Psoas muscle (tissue), 8 donors: ENCODE results near the gene NR1I2. TPM values are rescaled to one million over a fixed set of nuclear protein-coding genes. Genes with fewer than 3 reads are reported as not detected.

ENCODE experiments used
- ATAC-seq, 4 donors: fragments of 200-7000 bp; cut with Tn5 transposase; one replicate each; pipeline ENCODE4 v1.9.1; 2020; ENCODE audit warnings: moderate library complexity in 3 of 4, mild to moderate bottlenecking in 2 of 4
- DNase-seq, 2 donors: peaks; one replicate each; pipeline ENCODE4 v3.0.0-alpha.2; 2020
- H3K27ac ChIP-seq: fragments of 200-600 bp; one replicate; pipeline ENCODE4 v1.8.0; 2022
- H3K27me3 ChIP-seq, 3 donors: fragments of 200-600 bp in 1 of 3; one replicate each; pipeline versions ENCODE4 v1.6.1 to v1.8.0; 2013 to 2022; ENCODE audit warnings: low read length in 2 of 3, mild to moderate bottlenecking in 2 of 3, moderate library complexity in 1 of 3; ENCODE audit not compliant: insufficient read depth in 3 of 3
- H3K36me3 ChIP-seq, 2 donors: fragments of 200-600 bp in 1 of 2; one replicate each; pipeline versions ENCODE4 v1.6.1 to v1.8.0; 2013 to 2022; ENCODE audit warnings: low read depth in 1 of 2, mild to moderate bottlenecking in 1 of 2, moderate library complexity in 1 of 2; ENCODE audit not compliant: insufficient read depth in 1 of 2
- H3K4me1 ChIP-seq: fragments of 200-600 bp; one replicate; pipeline ENCODE4 v1.8.0; 2022
- H3K4me3 ChIP-seq: fragments of 200-600 bp; one replicate; pipeline ENCODE4 v1.8.0; 2022; ENCODE audit warnings: mild to moderate bottlenecking
- H3K9me3 ChIP-seq: fragments of 200-600 bp; one replicate; pipeline ENCODE4 v1.8.0; 2022
- CTCF ChIP-seq: fragments of 200-600 bp; IDR thresholded peaks from one replicate; pipeline ENCODE4 v1.8.0; 2022; ENCODE audit warnings: antibody characterized with exemption
- WGBS, 3 donors: extraction: QIAGEN DNeasy Blood & Tissue Kit; methylation state at CpG; one replicate each; pipeline versions ENCODE4 v1.1.6 to v1.1.7; 2013; 5-methylcytosine and 5-hydroxymethylcytosine counted together
- intact Hi-C, 2 donors: fragments of 100-400 bp; cut with DNase I; formaldehyde crosslinking; loops; one replicate each; pipeline versions ENCODE4 v1.11.0 to v1.14.2; 2022
- polyA plus RNA-seq, 3 donors: library from polyadenylated mRNA; stranded (reverse); fragments of 200-250 nt; gene quantifications; one replicate each; pipeline ENCODE4 v1.2.3, GENCODE V29; 2013
- total RNA-seq, 4 donors: library from RNA; stranded (reverse); fragmentation: NEBNext Ultra II Directional in 2 of 4; extraction: Animal tissue kit (Norgen Biotek cat#: 25700) in 2 of 4; gene quantifications; one replicate each; pipeline versions ENCODE4 v1.2.1 to v1.2.4, GENCODE V29; 2021 to 2023
- donor health status: healthy with polysubstance abuse.
- donor health status: DM: no; HTN: no; CAD: no; lungs with moderate emphysema.
- donor health status: Bipolar disorder and iron deficiency.
- donor health status: healthy.
- donor health status: DM: yes; HTN: yes; CAD: no.
- donor health status: DM: no; HTN: no; CAD: no.
- donor health status: DM: no; HTN: no; CAD: no.
- donor health status: DM: yes; HTN: yes; CAD: no.

The NR1I2 gene
- total and polyA plus RNA-seq, 7 donors = 0.03 to 0.05 TPM; not detected in 5

- 55 to 61% (median 57%) methylated on average over 7 of the region's 7 CpGs for WGBS, 3 donors
- Histone ChIP-seq H3K4me1 (no peaks in the 10 kb centered on the region), H3K4me3 (no peak overlapping the region), H3K36me3 (peaks cover 3 to 15% of the 10 kb centered on the region in 2 donors), H3K9me3 (no peaks in the 10 kb centered on the region), H3K27ac (no peak overlapping the region), H3K27me3 (no peaks in the 10 kb centered on the region)
- TF ChIP-seq CTCF = no peak
- intact Hi-C loops = no loop called here
- no peak for DNase-seq
- no peak for ATAC-seq
These were observed 45.1 kb downstream of the NR1I2 start for GRCh38 chr3:119826711-119827608.

- no peak overlapping the region for H3K4me3 ChIP-seq
- no peak for DNase-seq
- H3K9me3 ChIP-seq = no peaks in the 10 kb centered on the region
- no peak overlapping the region for H3K27ac ChIP-seq
- H3K4me1 ChIP-seq = peaks cover 4% of the 10 kb centered on the region
- WGBS, 3 donors = 31 to 37% (median 36%) methylated on average over 2 of the region's 2 CpGs
- no peaks in the 10 kb centered on the region for H3K27me3 ChIP-seq
- intact Hi-C loops = no loop called here
- H3K36me3 ChIP-seq = peaks cover 3 to 15% of the 10 kb centered on the region in 2 donors
- TF ChIP-seq CTCF = no peak
- no peak for ATAC-seq
These were observed 47.5 kb downstream of the NR1I2 start for GRCh38 chr3:119829420-119829819.

GRCh38 chr3:119831022-119831421 lies 49.1 kb downstream of the NR1I2 start:
- ATAC-seq = no peak
- peaks cover 3 to 7% of the 10 kb centered on the region in 2 donors for H3K36me3 ChIP-seq
- no peak for TF ChIP-seq CTCF

GRCh38 chr3:119831941-119832371 lies 50.1 kb downstream of the NR1I2 start:
- peak; percentile 30 to 63 (median 42) for ATAC-seq
- intact Hi-C loops = no loop called here
- TF ChIP-seq CTCF = no peak
- H3K4me1 ChIP-seq = peaks cover 4% of the 10 kb centered on the region
- H3K27me3 ChIP-seq = no peaks in the 10 kb centered on the region
- H3K27ac ChIP-seq = no peak overlapping the region
- no peak for DNase-seq
- H3K9me3 ChIP-seq = no peaks in the 10 kb centered on the region
- no peaks in the 10 kb centered on the region for H3K36me3 ChIP-seq
- no peak overlapping the region for H3K4me3 ChIP-seq
- 35 to 50% (median 49%) methylated on average over 1 of the region's 1 CpG for WGBS, 3 donors

More at GRCh38 chr3:119831022-119831421, 49.1 kb downstream of the NR1I2 start:
- Histone ChIP-seq H3K4me3 (no peak overlapping the region), H3K27me3 (no peaks in the 10 kb centered on the region), H3K9me3 (no peaks in the 10 kb centered on the region), H3K27ac (no peak overlapping the region), H3K4me1 (peaks cover 4% of the 10 kb centered on the region)
- intact Hi-C loops = no loop called here
- DNase-seq = no peak
- 98 to 100% (median 98%) methylated on average over 3 of the region's 3 CpGs for WGBS, 3 donors
